Osteocyte (in vitro differentiated cells): Measurements from ENCODE around the gene WDR82. TPM values are rescaled to one million over a fixed set of nuclear protein-coding genes. Genes with fewer than 3 reads are reported as not detected.

Experiments used
- DNase-seq: peaks from one replicate; pipeline ENCODE4 v3.0.0; 2021; ENCODE audit warnings: mixed read lengths; ENCODE audit not compliant: unreplicated experiment; ENCODE audit errors: extremely low spot score
- H3K27ac Mint-ChIP-seq: one replicate; pipeline ENCODE4 v1.8.0; 2021; ENCODE audit warnings: mild to moderate bottlenecking, mixed read lengths; ENCODE audit not compliant: unreplicated experiment
- H3K27me3 Mint-ChIP-seq: one replicate; pipeline ENCODE4 v1.8.0; 2021; ENCODE audit warnings: mixed read lengths; ENCODE audit not compliant: unreplicated experiment
- H3K36me3 Mint-ChIP-seq: one replicate; pipeline ENCODE4 v1.8.0; 2021; ENCODE audit warnings: mixed read lengths; ENCODE audit not compliant: unreplicated experiment
- H3K4me1 Mint-ChIP-seq: one replicate; pipeline ENCODE4 v1.8.0; 2021; ENCODE audit warnings: mixed read lengths; ENCODE audit not compliant: unreplicated experiment
- H3K4me3 Mint-ChIP-seq: one replicate; pipeline ENCODE4 v1.8.0; 2021; ENCODE audit warnings: mild to moderate bottlenecking, moderate library complexity, mixed read lengths; ENCODE audit not compliant: unreplicated experiment
- H3K9me3 Mint-ChIP-seq: one replicate; pipeline ENCODE4 v1.8.0; 2021; ENCODE audit warnings: mixed read lengths; ENCODE audit not compliant: unreplicated experiment
- CTCF ChIP-seq: fragments of 200-600 bp; sonication (generic); IDR thresholded peaks from 2 replicates; pipeline ENCODE4 v1.5.0; 2021; ENCODE audit warnings: antibody characterized with exemption, mild to moderate bottlenecking, moderate library complexity
- total RNA-seq: library from RNA; stranded (reverse); gene quantifications from 2 replicates; pipeline ENCODE4 v1.2.1, GENCODE V29; 2021

WDR82 gene
- total RNA-seq, 1 donor from 2014 or later: 76.7 TPM

- Mint-ChIP-seq H3K9me3 (no peaks in the 10 kb centered on the region), H3K36me3 (peaks cover 19% of the 10 kb centered on the region), H3K4me1 (peaks cover 31% of the 10 kb centered on the region), H3K27me3 (no peaks in the 10 kb centered on the region), H3K27ac (no peak overlapping the region), H3K4me3 (no peak overlapping the region)
- no peak for DNase-seq
- no peak for TF ChIP-seq CTCF
These were observed 43.7 kb downstream of the WDR82 start for GRCh38 chr3:52234516-52235447.

DNA sequence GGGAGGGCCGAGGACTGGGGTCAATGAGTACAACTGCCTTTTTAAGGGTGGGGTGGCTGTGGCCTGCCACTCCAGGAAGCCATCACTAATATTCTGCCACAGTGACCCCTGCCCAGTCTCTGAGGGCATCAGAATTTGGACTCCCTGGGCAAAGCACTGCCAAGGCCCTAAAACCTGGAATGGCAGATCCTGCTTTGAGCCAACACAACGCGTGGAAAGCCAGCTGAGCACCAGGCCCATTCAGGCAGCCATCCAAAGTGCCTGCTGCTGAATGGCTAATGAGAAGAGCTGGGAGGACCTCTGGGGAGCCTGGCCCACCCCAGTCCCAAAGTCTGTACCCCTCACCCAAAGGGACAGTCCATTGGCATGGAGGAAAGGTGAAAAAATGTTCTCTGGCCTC, 44.5 kb downstream of the WDR82 start:
- H3K27ac Mint-ChIP-seq: no peak overlapping the region
- H3K9me3 Mint-ChIP-seq: no peaks in the 10 kb centered on the region
- H3K27me3 Mint-ChIP-seq: no peaks in the 10 kb centered on the region
- H3K36me3 Mint-ChIP-seq: peaks cover 23% of the 10 kb centered on the region
- no peak for TF ChIP-seq CTCF
- peaks cover 26% of the 10 kb centered on the region for H3K4me1 Mint-ChIP-seq
- no peak for DNase-seq
- no peak overlapping the region for H3K4me3 Mint-ChIP-seq

DNA sequence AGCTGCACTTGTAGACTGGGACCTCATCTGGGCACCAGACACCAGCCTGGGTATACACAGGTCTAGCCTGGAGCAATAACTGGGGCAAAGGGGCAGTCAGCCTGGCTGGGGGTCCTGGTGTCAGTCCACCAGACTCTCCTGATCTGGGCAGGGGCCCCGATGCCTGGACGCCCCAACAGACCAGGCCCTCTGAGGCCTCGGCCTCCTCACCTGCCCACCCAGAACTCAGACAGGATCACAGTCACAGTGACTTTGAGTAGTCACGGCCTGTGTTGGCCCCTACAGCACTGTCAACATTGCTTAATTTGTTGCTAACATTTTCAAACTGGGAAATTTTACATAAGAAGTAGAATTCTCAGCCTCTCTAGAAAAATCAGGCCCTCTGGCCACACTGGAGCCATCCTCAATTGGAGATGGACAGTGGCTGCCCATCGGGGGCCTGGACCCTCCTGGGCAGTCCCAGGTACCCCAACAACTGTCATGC, 45.3 kb downstream of the WDR82 start:
- no peak for TF ChIP-seq CTCF
- H3K9me3 Mint-ChIP-seq: no peaks in the 10 kb centered on the region

DNA sequence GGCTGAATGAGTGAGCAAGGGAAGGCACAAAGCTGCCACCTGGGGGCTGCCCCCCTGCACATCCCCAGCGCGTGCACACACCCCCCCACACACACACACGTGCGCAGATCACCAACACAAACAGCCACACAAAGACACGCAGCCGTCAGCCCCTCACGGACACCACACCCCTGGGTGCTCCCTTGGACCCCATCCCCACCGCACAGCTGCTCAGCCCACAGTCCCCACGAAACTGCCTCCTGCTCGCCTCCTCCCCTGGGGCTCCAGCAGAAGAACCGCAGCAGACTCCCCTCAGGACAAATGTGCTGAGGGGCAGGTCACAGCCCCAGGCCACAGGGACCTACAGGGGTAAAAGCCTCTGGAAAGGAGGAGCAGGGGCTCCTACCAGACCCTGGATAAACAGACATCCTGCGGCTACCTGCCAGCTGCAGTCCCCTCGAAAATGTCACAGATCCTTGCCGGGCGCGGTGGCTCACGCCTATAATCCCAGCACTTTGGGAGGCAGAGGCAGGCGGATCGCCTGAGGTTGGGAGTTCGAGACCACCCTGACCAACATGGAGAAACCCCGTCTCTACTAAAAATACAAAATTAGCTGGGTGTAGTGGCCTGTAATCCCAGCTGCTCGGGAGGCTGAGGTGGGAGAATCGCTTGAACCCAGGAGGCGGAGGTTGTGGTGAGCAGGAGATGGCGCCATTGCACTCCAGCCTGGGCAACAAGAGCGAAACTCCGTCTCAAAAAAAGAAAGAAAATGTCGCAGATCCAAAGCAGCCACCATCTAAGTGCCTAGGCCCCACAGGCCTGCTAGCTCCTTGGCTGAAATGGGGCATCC, 46.0 kb downstream of the WDR82 start:
- Mint-ChIP-seq H3K4me1 (peaks cover 16% of the 10 kb centered on the region), H3K36me3 (peaks cover 27% of the 10 kb centered on the region), H3K27me3 (no peaks in the 10 kb centered on the region), H3K9me3 (no peaks in the 10 kb centered on the region), H3K4me3 (no peak overlapping the region), H3K27ac (no peak overlapping the region)
- TF ChIP-seq CTCF: peak; percentile 22
- DNase-seq: no peak

More for the DNA sequence above, 45.3 kb downstream of the WDR82 start:
- H3K27me3 Mint-ChIP-seq: no peaks in the 10 kb centered on the region
- H3K4me3 Mint-ChIP-seq: no peak overlapping the region
- H3K27ac Mint-ChIP-seq: peak overlapping the region; percentile 7
- peaks cover 23% of the 10 kb centered on the region for H3K36me3 Mint-ChIP-seq
- H3K4me1 Mint-ChIP-seq: peaks cover 23% of the 10 kb centered on the region
- DNase-seq: no peak
